Measurements from ENCODE around the gene PLD1. TPM values are rescaled to one million over a fixed set of nuclear protein-coding genes. Genes with fewer than 3 reads are reported as not detected.

PLD1 gene
- total RNA-seq, 4 donors from 2014 or later = 7.0 to 17.1 (median 13.6) TPM

- Histone ChIP-seq H3K9me3 (no peaks in the 10 kb centered on the region), H3K27me3 (no peaks in the 10 kb centered on the region), H3K27ac (no peak overlapping the region), H3K4me3 (no peak overlapping the region), H3K4me1 (no peaks in the 10 kb centered on the region), H3K36me3 (peaks cover 0 to 48% of the 10 kb centered on the region in 2 donors)
- no peak for ATAC-seq
- TF ChIP-seq CTCF (IDR thresholded peaks at IDR 0.05) (no peak), POLR2A (IDR thresholded peaks at IDR 0.05) (no peak), EP300 (IDR thresholded peaks at IDR 0.05) (no peak), POLR2AphosphoS5 (IDR thresholded peaks at IDR 0.05) (no peak)
- WGBS, 2 donors (ENCODE audit: low coverage in 1 of 2) = 68 to 74% methylated on average over 2 to 3 of the region's 3 CpGs
Observed at GRCh38 chr3:171672124-171672523, 138.2 kb downstream of the PLD1 start.

GRCh38 chr3:171671709-171672108 lies 138.6 kb downstream of the PLD1 start:
- H3K27ac ChIP-seq = no peak overlapping the region
- H3K9me3 ChIP-seq = no peaks in the 10 kb centered on the region
- no peak for ATAC-seq
- H3K4me1 ChIP-seq = no peaks in the 10 kb centered on the region
- peaks cover 0 to 50% of the 10 kb centered on the region in 2 donors for H3K36me3 ChIP-seq
- 88% methylated on average over 3 of the region's 4 CpGs; no CpG with 5 or more reads in 1 of the 2 donors for WGBS, 2 donors (ENCODE audit: low coverage in 1 of 2)
- no peak overlapping the region for H3K4me3 ChIP-seq
- TF ChIP-seq POLR2AphosphoS5 (IDR thresholded peaks at IDR 0.05) (no peak), CTCF (IDR thresholded peaks at IDR 0.05) (no peak), POLR2A (IDR thresholded peaks at IDR 0.05) (no peak), EP300 (IDR thresholded peaks at IDR 0.05) (no peak)
- H3K27me3 ChIP-seq = no peaks in the 10 kb centered on the region

- TF ChIP-seq CTCF (IDR thresholded peaks at IDR 0.05) (no peak), POLR2AphosphoS5 (IDR thresholded peaks at IDR 0.05) (no peak), POLR2A (IDR thresholded peaks at IDR 0.05) (no peak), EP300 (IDR thresholded peaks at IDR 0.05) (no peak)
- H3K4me1 ChIP-seq = no peaks in the 10 kb centered on the region
- H3K27ac ChIP-seq = no peak overlapping the region
- no peak overlapping the region for H3K4me3 ChIP-seq
- peaks cover 4 to 48% of the 10 kb centered on the region in 2 donors for H3K36me3 ChIP-seq
- no peak for ATAC-seq
- WGBS, 2 donors (ENCODE audit: low coverage in 1 of 2) = 93 to 95% methylated on average over 4 of the region's 4 CpGs
- H3K9me3 ChIP-seq = no peaks in the 10 kb centered on the region
- no peaks in the 10 kb centered on the region for H3K27me3 ChIP-seq
Observed at GRCh38 chr3:171666516-171666915, 143.8 kb downstream of the PLD1 start.

- H3K27ac ChIP-seq = no peak overlapping the region
- no peak overlapping the region for H3K4me3 ChIP-seq
- ATAC-seq = no peak
- peaks cover 5 to 70% of the 10 kb centered on the region in 2 donors for H3K36me3 ChIP-seq
- no peak for TF ChIP-seq POLR2AphosphoS5 (IDR thresholded peaks at IDR 0.05)
- TF ChIP-seq EP300 (IDR thresholded peaks at IDR 0.05) = no peak
- TF ChIP-seq CTCF (IDR thresholded peaks at IDR 0.05) = no peak
- TF ChIP-seq POLR2A (IDR thresholded peaks at IDR 0.05) = no peak
- H3K27me3 ChIP-seq = no peaks in the 10 kb centered on the region
- 91 to 96% methylated on average over 4 of the region's 4 CpGs for WGBS, 2 donors (ENCODE audit: low coverage in 1 of 2)
- no peaks in the 10 kb centered on the region for H3K9me3 ChIP-seq
- no peaks in the 10 kb centered on the region for H3K4me1 ChIP-seq
Observed at GRCh38 chr3:171663805-171664204, 146.5 kb downstream of the PLD1 start.

GRCh38 chr3:171661484-171661883 lies 148.8 kb downstream of the PLD1 start:
- 90 to 97% methylated on average over 2 to 3 of the region's 3 CpGs for WGBS, 2 donors (ENCODE audit: low coverage in 1 of 2)
- H3K36me3 ChIP-seq = peaks cover 5 to 68% of the 10 kb centered on the region in 2 donors
- H3K4me1 ChIP-seq = no peaks in the 10 kb centered on the region
- no peaks in the 10 kb centered on the region for H3K27me3 ChIP-seq
- no peak overlapping the region for H3K27ac ChIP-seq
- TF ChIP-seq CTCF (IDR thresholded peaks at IDR 0.05) (no peak), EP300 (IDR thresholded peaks at IDR 0.05) (no peak), POLR2AphosphoS5 (IDR thresholded peaks at IDR 0.05) (no peak), POLR2A (IDR thresholded peaks at IDR 0.05) (no peak)
- no peaks in the 10 kb centered on the region for H3K9me3 ChIP-seq
- no peak overlapping the region for H3K4me3 ChIP-seq
- no peak for ATAC-seq

Measured in gastroesophageal sphincter (tissue), 4 donors.